ENCODE data around the gene WNT9A. TPM values are rescaled to one million over a fixed set of nuclear protein-coding genes. Genes with fewer than 3 reads are reported as not detected.

The WNT9A gene
- total RNA-seq, 1 experiment from 2014 or later = not detected

GRCh38 chr1:227944090-227944930, 3.4 kb downstream of the WNT9A start:
- H3K79me2 ChIP-seq (ENCODE audit: low read length) = no peaks in the 10 kb centered on the region
- DNase-seq = no peak
- H3K36me3 ChIP-seq (ENCODE audit: insufficient read depth, low read length) = no peaks in the 10 kb centered on the region
- H3K4me2 ChIP-seq (ENCODE audit: low read depth, low read length, poor library complexity, severe bottlenecking) = no peak overlapping the region
- no peaks in the 10 kb centered on the region for H3K9me2 ChIP-seq (replicated peaks; ENCODE audit: insufficient read depth, low read length)
- no peak overlapping the region for H2AFZ ChIP-seq (ENCODE audit: low read length)
- no peaks in the 10 kb centered on the region for H3K4me1 ChIP-seq (ENCODE audit: low read length)
- no peak overlapping the region for H3K27ac ChIP-seq (ENCODE audit: low read length)
- H3K4me3 ChIP-seq (ENCODE audit: low read length) = no peak overlapping the region
- H4K20me1 ChIP-seq (ENCODE audit: insufficient read depth, low read depth, low read length) = no peaks in the 10 kb centered on the region
- no peaks in the 10 kb centered on the region for H3K9me3 ChIP-seq (ENCODE audit: low read length)
- no peak overlapping the region for H3K9ac ChIP-seq (ENCODE audit: low read length)
- no peaks in the 10 kb centered on the region for H3K27me3 ChIP-seq (ENCODE audit: low read length)

- no peaks in the 10 kb centered on the region for H3K9me3 ChIP-seq (ENCODE audit: low read length)
- no peak overlapping the region for H3K9ac ChIP-seq (ENCODE audit: low read length)
- no peaks in the 10 kb centered on the region for H3K36me3 ChIP-seq (ENCODE audit: insufficient read depth, low read length)
- H3K27me3 ChIP-seq (ENCODE audit: low read length) = no peaks in the 10 kb centered on the region
- no peaks in the 10 kb centered on the region for H3K79me2 ChIP-seq (ENCODE audit: low read length)
- DNase-seq = no peak
- H2AFZ ChIP-seq (ENCODE audit: low read length) = no peak overlapping the region
- no peak overlapping the region for H3K4me3 ChIP-seq (ENCODE audit: low read length)
- H3K4me2 ChIP-seq (ENCODE audit: low read depth, low read length, poor library complexity, severe bottlenecking) = no peak overlapping the region
- no peaks in the 10 kb centered on the region for H3K4me1 ChIP-seq (ENCODE audit: low read length)
- no peak overlapping the region for H3K27ac ChIP-seq (ENCODE audit: low read length)
- H3K9me2 ChIP-seq (replicated peaks; ENCODE audit: insufficient read depth, low read length) = no peaks in the 10 kb centered on the region
- no peaks in the 10 kb centered on the region for H4K20me1 ChIP-seq (ENCODE audit: insufficient read depth, low read depth, low read length)
These were observed 4.2 kb downstream of the WNT9A start for GRCh38 chr1:227943381-227944089.

GRCh38 chr1:227942716-227943261, 4.9 kb downstream of the WNT9A start:
- no peaks in the 10 kb centered on the region for H3K9me2 ChIP-seq (replicated peaks; ENCODE audit: insufficient read depth, low read length)
- H3K9ac ChIP-seq (ENCODE audit: low read length) = no peak overlapping the region
- no peaks in the 10 kb centered on the region for H3K36me3 ChIP-seq (ENCODE audit: insufficient read depth, low read length)
- DNase-seq = no peak
- H3K4me3 ChIP-seq (ENCODE audit: low read length) = no peak overlapping the region
- no peaks in the 10 kb centered on the region for H4K20me1 ChIP-seq (ENCODE audit: insufficient read depth, low read depth, low read length)
- H3K4me1 ChIP-seq (ENCODE audit: low read length) = no peaks in the 10 kb centered on the region
- no peak overlapping the region for H3K27ac ChIP-seq (ENCODE audit: low read length)
- H3K27me3 ChIP-seq (ENCODE audit: low read length) = no peaks in the 10 kb centered on the region
- H3K79me2 ChIP-seq (ENCODE audit: low read length) = no peaks in the 10 kb centered on the region
- no peaks in the 10 kb centered on the region for H3K9me3 ChIP-seq (ENCODE audit: low read length)
- H3K4me2 ChIP-seq (ENCODE audit: low read depth, low read length, poor library complexity, severe bottlenecking) = no peak overlapping the region
- H2AFZ ChIP-seq (ENCODE audit: low read length) = no peak overlapping the region

GRCh38 chr1:227942021-227942715, 5.6 kb downstream of the WNT9A start:
- Histone ChIP-seq H3K9me2 (replicated peaks; ENCODE audit: insufficient read depth, low read length) (no peaks in the 10 kb centered on the region), H3K4me3 (ENCODE audit: low read length) (no peak overlapping the region), H4K20me1 (ENCODE audit: insufficient read depth, low read depth, low read length) (no peaks in the 10 kb centered on the region), H3K36me3 (ENCODE audit: insufficient read depth, low read length) (no peaks in the 10 kb centered on the region), H3K27me3 (ENCODE audit: low read length) (no peaks in the 10 kb centered on the region), H3K9me3 (ENCODE audit: low read length) (no peaks in the 10 kb centered on the region), H3K4me1 (ENCODE audit: low read length) (no peaks in the 10 kb centered on the region), H2AFZ (ENCODE audit: low read length) (no peak overlapping the region), H3K79me2 (ENCODE audit: low read length) (no peaks in the 10 kb centered on the region), H3K27ac (ENCODE audit: low read length) (no peak overlapping the region), H3K9ac (ENCODE audit: low read length) (no peak overlapping the region), H3K4me2 (ENCODE audit: low read depth, low read length, poor library complexity, severe bottlenecking) (no peak overlapping the region)
- DNase-seq = no peak

- H4K20me1 ChIP-seq (ENCODE audit: insufficient read depth, low read depth, low read length) = no peaks in the 10 kb centered on the region
- no peaks in the 10 kb centered on the region for H3K79me2 ChIP-seq (ENCODE audit: low read length)
- no peaks in the 10 kb centered on the region for H3K4me1 ChIP-seq (ENCODE audit: low read length)
- no peaks in the 10 kb centered on the region for H3K9me2 ChIP-seq (replicated peaks; ENCODE audit: insufficient read depth, low read length)
- H3K4me2 ChIP-seq (ENCODE audit: low read depth, low read length, poor library complexity, severe bottlenecking) = no peak overlapping the region
- H3K4me3 ChIP-seq (ENCODE audit: low read length) = no peak overlapping the region
- H3K27me3 ChIP-seq (ENCODE audit: low read length) = no peaks in the 10 kb centered on the region
- no peak overlapping the region for H3K9ac ChIP-seq (ENCODE audit: low read length)
- H2AFZ ChIP-seq (ENCODE audit: low read length) = no peak overlapping the region
- no peak overlapping the region for H3K27ac ChIP-seq (ENCODE audit: low read length)
- H3K36me3 ChIP-seq (ENCODE audit: insufficient read depth, low read length) = no peaks in the 10 kb centered on the region
- no peak for DNase-seq
- no peaks in the 10 kb centered on the region for H3K9me3 ChIP-seq (ENCODE audit: low read length)
These were observed 6.2 kb downstream of the WNT9A start for GRCh38 chr1:227941509-227942020.

GRCh38 chr1:227940791-227941241, 6.9 kb downstream of the WNT9A start:
- Histone ChIP-seq H2AFZ (ENCODE audit: low read length) (no peak overlapping the region), H3K79me2 (ENCODE audit: low read length) (no peaks in the 10 kb centered on the region), H3K9me2 (replicated peaks; ENCODE audit: insufficient read depth, low read length) (no peaks in the 10 kb centered on the region), H3K36me3 (ENCODE audit: insufficient read depth, low read length) (no peaks in the 10 kb centered on the region), H4K20me1 (ENCODE audit: insufficient read depth, low read depth, low read length) (no peaks in the 10 kb centered on the region), H3K27ac (ENCODE audit: low read length) (no peak overlapping the region), H3K4me2 (ENCODE audit: low read depth, low read length, poor library complexity, severe bottlenecking) (no peak overlapping the region), H3K9me3 (ENCODE audit: low read length) (no peaks in the 10 kb centered on the region), H3K4me1 (ENCODE audit: low read length) (no peaks in the 10 kb centered on the region), H3K9ac (ENCODE audit: low read length) (no peak overlapping the region), H3K27me3 (ENCODE audit: low read length) (no peaks in the 10 kb centered on the region), H3K4me3 (ENCODE audit: low read length) (no peak overlapping the region)
- no peak for DNase-seq

GRCh38 chr1:227939791-227940771, 7.7 kb downstream of the WNT9A start:
- Histone ChIP-seq H2AFZ (ENCODE audit: low read length) (no peak overlapping the region), H3K4me2 (ENCODE audit: low read depth, low read length, poor library complexity, severe bottlenecking) (no peak overlapping the region), H3K27me3 (ENCODE audit: low read length) (no peaks in the 10 kb centered on the region), H4K20me1 (ENCODE audit: insufficient read depth, low read depth, low read length) (no peaks in the 10 kb centered on the region), H3K4me1 (ENCODE audit: low read length) (no peaks in the 10 kb centered on the region), H3K79me2 (ENCODE audit: low read length) (no peaks in the 10 kb centered on the region), H3K27ac (ENCODE audit: low read length) (no peak overlapping the region), H3K9me3 (ENCODE audit: low read length) (no peaks in the 10 kb centered on the region), H3K9me2 (replicated peaks; ENCODE audit: insufficient read depth, low read length) (no peaks in the 10 kb centered on the region), H3K9ac (ENCODE audit: low read length) (no peak overlapping the region), H3K36me3 (ENCODE audit: insufficient read depth, low read length) (no peaks in the 10 kb centered on the region), H3K4me3 (ENCODE audit: low read length) (no peak overlapping the region)
- no peak for DNase-seq

All from Karpas-422 (cell line).